HG03521 (cell line): ENCODE data around the gene CYFIP1.

Source experiments
- ATAC-seq: cut with Tn5 transposase; IDR thresholded peaks from one replicate; pipeline ENCODE4 v1.9.1; 2021; ENCODE audit warnings: mild to moderate bottlenecking, moderate library complexity; ENCODE audit not compliant: unreplicated experiment

Gene CYFIP1

DNA sequence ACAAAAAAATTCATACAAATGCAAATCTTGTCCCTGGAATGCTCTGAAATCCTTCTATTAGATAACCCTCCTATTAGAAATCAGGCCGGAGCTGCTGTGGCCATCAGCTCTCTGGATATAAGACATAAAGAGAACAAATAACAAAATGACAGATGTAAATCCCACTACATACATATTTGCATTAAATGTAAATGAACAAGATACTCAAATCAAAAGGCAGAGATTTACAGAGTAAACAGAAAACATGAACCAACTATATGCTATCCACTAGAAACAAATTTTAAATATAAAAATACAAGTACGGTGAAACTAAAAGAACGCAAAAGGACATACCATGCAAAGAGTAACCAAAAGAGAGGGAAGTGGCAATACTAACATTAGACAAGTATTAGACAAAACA lies 10.7 kb downstream of the CYFIP1 start:
- no peak for ATAC-seq

DNA sequence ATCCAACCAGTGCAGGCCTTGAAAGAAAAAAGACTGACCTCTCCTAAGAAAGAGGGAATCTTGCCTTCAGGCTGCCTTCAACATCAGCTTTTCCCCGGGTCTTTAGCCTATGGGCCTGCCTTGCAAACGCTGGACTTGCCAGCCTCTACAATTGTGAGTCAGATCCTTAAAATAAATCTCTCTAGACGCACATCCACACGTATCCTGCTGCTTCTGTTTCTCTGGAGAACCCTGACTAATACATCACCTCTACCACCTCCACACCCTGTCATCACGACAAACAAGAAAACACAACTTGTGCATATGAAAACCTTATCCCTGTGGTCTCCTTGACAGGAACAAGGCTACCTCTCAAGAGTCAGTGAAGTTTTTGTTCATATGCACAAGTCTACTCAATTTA lies 11.8 kb downstream of the CYFIP1 start:
- no peak for ATAC-seq

DNA sequence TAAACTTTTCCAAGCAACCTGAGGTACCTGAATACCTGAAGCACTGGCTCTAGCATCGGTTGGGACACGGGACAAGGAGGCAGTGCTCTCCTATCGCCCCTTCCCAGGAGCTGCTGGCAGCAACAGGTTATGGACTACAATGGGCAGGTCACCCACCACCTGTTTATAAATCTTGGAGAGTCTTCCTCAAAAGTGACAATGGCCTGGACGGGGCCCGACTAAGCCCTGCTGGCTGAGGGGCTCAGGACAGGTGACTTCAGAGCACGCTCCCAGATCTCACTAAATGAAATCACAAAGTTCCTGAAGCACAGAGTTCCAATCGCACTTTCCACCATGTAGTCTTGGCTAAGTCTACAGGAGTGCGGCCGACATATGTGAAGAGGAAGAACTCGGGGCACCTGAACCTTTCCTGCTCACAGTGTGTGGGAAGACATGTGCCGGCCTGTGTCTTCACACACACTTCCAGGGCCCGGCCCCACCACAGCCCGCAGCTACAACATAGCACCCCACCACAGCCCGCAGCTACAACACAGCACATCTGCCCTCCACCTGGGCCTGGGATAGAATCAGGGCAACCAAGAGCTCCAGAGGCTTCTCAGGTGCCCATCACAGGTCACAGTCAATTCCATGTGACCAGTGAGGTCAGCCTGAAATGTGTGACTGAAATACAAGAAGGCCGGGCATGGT lies 12.9 kb downstream of the CYFIP1 start:
- no peak for ATAC-seq

DNA sequence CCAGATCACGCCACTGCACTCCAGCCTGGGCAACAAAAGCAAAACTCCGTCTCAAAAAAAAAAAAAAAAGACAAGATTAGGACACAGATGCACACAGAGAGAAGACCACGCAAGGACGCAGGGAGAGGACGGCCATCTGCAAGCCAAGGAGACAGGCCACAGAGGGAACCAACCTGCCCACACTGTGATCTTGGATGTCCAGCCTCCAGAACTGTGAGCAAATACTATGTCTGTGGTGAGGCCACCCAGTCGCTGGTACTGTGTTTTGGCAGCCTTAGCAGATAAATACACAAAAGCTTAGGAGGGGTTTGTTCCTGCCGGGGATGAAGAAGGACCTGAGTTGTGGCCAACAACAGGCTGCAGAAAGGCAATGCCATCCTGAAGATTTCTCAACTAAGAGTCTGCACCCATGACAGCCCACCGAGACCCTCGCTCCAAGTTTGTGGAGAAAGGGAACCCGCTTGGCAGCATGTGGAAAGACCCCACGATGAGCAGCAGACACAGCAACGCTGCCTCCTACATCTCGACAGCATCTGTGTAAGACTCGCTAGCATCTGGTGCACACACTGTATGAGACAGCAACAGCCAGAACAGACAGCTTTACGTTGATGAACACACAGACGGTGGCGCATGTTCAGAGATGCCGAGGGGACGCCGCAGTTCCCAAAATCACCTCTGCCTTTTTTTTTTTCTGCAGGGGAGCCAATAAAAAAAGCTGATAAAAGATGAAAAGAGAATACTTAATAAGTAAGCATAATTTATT lies 13.7 kb downstream of the CYFIP1 start:
- ATAC-seq: no peak

- no peak for ATAC-seq
Measured at GRCh38 chr15:22963641-22964040, 16.5 kb downstream of the CYFIP1 start.

DNA sequence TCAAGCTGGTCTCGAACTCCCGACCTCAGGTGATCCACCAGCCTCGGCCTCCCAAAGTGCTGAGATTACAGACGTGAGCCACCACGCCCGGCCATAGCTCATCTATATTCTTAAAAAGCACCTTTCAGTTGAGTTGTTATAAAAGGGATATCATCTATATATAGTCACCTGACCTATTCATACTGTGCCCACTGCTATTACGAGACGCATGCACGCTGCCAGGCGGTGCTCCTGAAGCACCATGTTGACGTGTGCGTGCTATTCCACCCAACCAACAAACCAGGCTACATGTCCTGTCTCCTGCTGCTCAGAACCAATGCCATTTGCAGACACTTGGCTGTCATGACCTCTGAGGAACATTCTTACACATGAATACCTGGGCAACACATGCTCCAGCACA lies 17.6 kb downstream of the CYFIP1 start:
- no peak for ATAC-seq

GRCh38 chr15:22961762-22962161 lies 18.4 kb downstream of the CYFIP1 start:
- ATAC-seq: no peak

DNA sequence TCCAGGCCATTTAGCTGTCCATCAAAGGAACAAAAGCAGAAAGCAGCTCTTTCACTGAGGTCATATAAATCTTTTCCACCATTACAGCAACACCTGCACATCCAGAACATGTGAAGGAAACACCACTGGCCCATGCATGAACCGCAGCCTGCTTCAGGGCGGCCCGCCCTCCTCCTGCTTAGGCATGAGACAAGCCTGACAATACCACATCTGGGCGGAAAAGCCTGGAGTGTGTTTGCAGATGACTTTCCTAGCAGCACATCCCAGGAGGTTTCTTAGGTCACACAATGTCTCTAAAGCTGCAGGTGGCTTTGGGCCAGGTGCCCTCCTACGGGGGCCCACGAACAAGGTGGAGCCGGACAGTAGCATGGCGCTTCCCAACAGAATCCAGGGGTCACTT lies 19.6 kb downstream of the CYFIP1 start:
- ATAC-seq: no peak

GRCh38 chr15:22960126-22960525 lies 20.0 kb downstream of the CYFIP1 start:
- no peak for ATAC-seq

- no peak for ATAC-seq
Measured at GRCh38 chr15:22959321-22960101, 20.7 kb downstream of the CYFIP1 start.

DNA sequence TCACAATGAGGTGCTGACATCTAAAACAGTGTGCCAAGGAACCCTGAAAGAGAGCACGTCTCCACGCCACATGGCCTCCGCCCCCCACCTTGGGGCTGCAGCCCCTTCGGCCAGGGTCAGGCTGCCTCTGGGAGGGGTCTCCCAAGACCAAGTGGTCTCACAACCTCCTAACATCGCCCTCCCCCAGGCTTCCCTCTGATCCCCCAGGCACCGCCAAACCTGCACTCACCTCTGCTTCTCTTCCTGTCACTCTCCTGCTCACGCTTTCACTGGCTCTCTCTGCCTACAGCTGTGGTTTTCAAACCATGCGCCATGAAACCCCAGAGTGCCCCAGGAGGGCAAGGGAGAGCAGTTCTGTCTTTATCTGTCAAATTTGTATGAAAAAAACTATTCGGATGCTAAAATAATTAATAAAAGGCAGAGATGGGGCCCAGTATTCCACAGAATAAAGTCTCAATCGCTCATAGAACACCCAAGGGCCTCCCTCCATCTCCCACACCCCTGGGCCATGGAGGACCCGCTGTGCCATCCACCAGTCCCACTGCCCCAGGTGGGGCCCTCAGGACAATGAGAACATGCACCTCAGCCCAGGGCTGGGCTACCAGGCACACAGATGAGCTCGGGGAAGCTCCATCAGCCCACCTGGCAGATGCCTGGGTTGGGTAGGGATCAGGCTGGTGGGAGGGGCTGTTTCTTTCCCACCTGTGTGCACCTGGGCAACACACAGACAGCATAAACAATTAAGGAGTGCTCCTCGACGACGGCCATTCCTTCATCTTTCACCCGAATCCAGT lies 21.5 kb downstream of the CYFIP1 start:
- no peak for ATAC-seq

GRCh38 chr15:22956978-22957260 lies 23.2 kb downstream of the CYFIP1 start:
- ATAC-seq: no peak

GRCh38 chr15:22956257-22956977 lies 23.8 kb downstream of the CYFIP1 start:
- no peak for ATAC-seq

GRCh38 chr15:22955544-22956119 lies 24.5 kb downstream of the CYFIP1 start:
- no peak for ATAC-seq

DNA sequence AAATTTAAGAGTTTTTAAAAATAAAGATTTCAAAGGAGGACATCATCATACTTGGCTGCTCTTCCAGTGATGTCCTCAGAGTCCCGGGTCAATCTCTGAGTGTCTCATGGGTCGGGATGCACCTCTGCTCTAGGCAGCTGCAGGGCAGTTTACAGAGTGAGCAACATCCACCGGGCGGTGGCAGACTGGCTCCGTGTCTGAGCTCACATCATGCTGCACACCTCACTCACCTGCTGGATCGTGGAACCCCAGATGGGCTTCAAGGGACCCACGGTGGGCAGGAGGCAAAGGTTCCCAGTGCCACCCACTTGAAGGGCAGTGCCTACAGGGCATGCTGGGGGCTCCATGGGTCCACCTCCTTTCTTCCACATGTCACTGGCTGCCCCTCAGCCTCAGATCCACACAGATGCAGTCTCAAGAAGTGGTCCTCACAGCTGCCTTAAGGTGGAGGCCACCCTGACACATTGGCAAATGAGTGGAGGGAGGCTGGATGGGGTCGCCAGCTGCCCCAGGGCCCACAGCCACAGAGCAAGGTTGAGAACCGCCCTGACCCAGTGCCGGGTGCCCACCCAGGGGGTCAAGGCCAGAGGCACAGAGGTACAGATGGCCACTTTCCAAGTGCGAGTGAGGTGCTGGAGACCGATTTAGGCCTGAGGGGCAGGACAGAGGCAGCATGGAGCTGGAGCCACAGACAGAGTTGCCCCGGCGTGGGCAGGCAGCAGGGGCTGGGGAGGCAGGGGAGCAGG lies 25.2 kb downstream of the CYFIP1 start:
- ATAC-seq: no peak

GRCh38 chr15:22954326-22954725 lies 25.8 kb downstream of the CYFIP1 start:
- ATAC-seq: no peak

DNA sequence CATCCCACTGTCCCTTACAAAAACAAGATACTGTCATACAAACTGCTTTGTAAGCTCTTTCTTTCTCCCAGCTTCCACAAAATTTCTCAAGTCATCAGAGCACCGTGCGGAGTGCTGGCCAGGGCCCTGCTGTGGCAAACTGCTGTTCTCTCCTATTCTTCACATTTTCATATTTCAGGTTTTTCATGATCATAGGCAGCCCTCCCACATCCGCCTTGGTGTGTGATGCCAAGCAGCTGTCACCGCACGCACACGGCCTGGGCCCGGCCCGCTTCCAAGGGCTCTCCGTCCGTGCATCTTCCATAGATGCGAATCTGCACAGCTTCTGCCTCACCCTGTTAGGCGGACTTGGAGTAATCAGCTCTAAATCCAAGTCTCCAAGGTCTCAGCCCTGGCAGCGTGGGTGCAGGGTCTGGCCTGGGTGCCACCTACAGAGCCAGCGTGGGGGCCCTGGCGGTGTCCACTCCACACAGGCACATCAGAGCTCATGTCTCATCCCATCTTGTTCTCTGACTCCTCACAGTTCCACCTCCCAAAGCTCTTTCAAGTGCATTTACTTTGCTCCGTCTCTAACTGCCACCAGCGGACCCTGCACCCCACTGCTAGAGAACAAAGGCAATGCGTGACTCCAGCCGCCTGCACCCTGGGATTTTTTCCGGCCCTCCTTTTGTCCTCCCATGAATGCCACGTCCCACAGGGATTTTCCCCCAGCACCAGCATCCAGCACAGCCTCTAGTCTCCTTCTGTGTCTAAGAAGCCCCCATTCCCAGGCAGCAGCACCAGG lies 27.2 kb downstream of the CYFIP1 start:
- ATAC-seq: no peak

DNA sequence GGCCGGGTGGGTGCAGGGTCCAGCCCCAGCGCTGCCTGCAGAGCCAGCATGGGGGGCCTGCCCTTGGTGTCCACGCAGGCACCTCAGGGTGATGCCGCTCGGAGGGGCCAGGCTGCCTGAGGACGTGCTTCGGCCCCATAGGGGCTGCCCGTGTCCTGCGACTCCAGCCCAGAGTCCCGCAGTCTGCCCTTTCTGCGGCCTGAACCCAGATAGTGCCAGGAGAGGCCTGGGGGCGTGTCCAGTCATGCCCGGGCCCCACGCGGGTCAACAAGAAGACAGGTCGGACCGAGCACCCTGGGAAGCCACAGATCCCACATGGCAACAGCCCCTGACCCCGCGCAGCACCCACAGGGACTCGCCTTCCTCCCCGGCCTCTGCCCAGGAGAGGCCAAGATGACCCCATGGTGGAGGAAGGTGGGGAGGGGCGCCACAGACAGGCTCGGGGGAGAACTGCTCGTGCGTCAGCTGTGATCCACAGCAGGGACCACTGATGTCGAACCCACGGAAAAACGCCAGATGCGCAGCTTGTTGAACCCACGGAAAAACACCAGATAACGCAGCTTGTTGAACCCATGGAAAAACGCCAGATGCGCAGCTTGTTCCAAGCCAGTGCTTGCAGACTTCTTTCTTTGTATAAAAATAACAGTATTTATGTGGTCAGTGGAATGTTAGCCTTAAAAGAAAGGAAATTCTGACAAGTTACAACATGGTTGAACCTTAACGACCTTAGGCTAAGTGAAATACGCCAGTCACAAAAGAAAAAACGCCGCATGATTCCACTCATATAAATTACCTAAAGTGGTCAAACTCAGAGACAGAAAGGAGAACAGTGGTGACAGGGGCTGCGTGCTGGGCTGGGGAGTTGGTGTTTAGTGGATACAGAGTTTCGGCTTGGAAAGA lies 28.5 kb downstream of the CYFIP1 start:
- ATAC-seq: no peak
